ENCODE measurements around the gene SLC25A28.

Gene SLC25A28

GRCh38 chr10:99623919-99624318, 3.7 kb upstream of the SLC25A28 start:
- TF ChIP-seq, protein P1, sequence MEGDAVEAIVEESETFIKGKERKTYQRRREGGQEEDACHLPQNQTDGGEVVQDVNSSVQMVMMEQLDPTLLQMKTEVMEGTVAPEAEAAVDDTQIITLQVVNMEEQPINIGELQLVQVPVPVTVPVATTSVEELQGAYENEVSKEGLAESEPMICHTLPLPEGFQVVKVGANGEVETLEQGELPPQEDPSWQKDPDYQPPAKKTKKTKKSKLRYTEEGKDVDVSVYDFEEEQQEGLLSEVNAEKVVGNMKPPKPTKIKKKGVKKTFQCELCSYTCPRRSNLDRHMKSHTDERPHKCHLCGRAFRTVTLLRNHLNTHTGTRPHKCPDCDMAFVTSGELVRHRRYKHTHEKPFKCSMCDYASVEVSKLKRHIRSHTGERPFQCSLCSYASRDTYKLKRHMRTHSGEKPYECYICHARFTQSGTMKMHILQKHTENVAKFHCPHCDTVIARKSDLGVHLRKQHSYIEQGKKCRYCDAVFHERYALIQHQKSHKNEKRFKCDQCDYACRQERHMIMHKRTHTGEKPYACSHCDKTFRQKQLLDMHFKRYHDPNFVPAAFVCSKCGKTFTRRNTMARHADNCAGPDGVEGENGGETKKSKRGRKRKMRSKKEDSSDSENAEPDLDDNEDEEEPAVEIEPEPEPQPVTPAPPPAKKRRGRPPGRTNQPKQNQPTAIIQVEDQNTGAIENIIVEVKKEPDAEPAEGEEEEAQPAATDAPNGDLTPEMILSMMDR (IDR thresholded peaks at IDR 0.05; ENCODE audit: extremely low read depth, missing control alignments), result no peak
- no peak for DNase-seq (ENCODE audit: low spot score)

DNA sequence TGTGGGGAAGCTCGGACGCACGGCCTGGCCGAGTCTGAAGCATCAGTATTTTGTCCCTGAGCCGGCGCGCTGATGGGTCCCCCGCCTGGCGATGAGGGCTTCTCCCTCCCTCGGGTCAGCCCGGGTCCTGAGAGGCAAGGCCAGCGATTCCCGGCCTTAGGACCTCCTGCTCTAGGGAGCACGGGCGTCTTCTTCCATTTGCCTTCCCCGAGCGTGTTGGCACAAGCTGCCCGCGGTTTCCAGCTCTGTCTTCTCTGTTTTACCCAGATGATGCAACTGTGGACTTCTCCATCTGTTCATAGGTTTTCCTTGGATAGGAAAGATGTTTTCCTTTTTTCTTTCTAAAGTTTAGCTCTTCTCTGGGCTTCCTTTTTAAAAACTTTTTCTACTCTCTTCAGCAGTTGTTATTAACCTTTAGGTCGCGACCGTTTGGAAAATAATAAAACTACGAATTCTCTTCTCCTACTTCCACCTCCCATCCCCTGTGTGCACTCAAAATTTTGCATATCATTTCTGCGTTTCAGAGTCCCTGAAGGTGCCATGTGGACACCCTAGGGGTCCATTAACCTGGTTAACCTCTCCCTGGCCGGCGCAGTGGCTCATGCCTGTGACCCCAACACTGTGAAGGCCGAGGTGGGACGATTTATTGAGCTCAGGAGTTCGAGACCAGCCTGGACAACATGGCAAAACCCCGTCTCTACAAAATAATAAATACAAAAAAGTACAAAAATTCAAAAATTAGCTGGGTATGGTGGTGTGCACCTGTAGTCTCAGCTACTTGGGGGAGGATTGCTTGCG, 1.4 kb upstream of the SLC25A28 start:
- TF ChIP-seq, protein P1 (IDR thresholded peaks at IDR 0.05; ENCODE audit: extremely low read depth, missing control alignments), result no peak
- no peak for DNase-seq (ENCODE audit: low spot score)

- DNase-seq (ENCODE audit: low spot score), result peak; percentile 81
- TF ChIP-seq, protein P1 (IDR thresholded peaks at IDR 0.05; ENCODE audit: extremely low read depth, missing control alignments), result no peak
Measured at GRCh38 chr10:99620711-99621453, 643 bp upstream of the SLC25A28 start.

DNA sequence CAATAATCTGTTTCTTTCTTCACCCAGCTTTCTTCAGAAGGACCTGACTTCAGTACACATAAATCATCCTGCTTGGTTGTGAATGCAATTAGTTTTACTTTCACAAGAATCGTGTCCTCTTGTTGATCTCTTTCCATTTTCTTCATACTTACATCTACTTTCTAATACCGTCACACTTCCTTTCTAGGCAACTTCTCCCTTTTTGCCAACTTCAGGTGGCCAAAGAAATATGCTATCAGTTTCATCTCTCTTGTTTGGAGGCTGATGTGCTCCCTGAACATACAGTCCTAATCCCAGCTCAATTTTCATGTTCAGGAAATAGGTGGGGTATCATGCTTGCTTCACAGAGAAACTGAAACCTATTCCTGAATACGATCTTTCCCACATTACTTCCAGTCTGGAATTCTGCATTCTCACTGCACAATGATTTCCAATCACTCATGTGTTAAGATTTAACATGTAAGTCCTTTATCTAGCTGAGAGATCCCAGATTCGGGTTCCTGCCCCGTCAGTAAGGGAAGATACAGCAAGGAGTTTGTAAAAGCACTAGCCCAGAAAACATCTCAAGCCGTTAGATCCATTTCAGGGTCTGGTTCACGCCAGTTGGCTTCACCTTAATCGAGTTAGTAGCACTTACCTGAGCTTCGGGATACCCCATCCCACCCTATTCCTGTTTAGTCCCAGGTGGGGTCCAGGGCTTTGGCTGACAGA, 994 bp downstream of the SLC25A28 start:
- TF ChIP-seq, protein P1 (IDR thresholded peaks at IDR 0.05; ENCODE audit: extremely low read depth, missing control alignments), result no peak
- DNase-seq (ENCODE audit: low spot score), result peak; percentile 48

DNA sequence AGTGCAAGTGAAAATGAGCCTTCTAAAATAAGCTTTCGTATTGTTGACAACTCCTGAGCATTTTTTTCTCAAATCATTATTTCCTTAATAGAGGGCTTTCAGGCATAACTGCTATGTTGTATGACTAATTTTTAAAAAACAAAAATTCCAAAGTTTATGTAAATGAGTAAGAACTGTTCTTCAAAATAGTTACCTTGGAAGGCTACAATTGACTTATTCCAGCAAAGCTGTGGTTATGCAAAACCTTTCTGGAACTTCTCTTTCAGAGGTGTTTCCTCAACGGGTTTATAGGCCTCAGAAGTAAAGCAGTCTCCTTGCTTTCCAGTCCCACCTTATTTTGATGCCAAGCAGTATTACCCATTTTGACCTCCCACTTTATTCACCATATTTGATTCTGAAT, 2.5 kb downstream of the SLC25A28 start:
- TF ChIP-seq, protein P1 (IDR thresholded peaks at IDR 0.05; ENCODE audit: extremely low read depth, missing control alignments), result no peak
- DNase-seq (ENCODE audit: low spot score), result no peak

DNA sequence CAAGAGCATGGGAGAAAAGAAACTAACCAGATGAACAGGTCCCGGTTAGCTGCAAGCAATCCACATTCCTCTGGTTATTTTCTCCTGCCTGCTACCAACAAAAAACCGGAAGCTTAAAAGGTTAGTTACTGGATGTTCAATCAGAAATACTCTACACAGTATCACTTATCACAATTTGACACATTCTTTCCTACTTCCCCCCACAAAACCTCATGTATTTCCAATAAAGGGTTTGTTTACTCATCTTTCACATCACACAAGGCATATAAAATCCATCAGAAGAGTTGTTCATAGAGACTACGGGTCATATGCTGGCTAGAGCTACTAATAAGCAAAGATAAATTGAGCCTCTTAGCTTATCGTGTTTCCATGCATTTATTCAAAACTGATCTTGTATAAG, 4.8 kb downstream of the SLC25A28 start:
- TF ChIP-seq, protein P1 (IDR thresholded peaks at IDR 0.05; ENCODE audit: extremely low read depth, missing control alignments), result no peak
- DNase-seq (ENCODE audit: low spot score), result no peak

Data from GM20000 (cell line).